Caco-2 (cell line): ENCODE data around the gene KLHL12. TPM values are rescaled to one million over a fixed set of nuclear protein-coding genes. Genes with fewer than 3 reads are reported as not detected.

Source experiments
- BruUV-seq: library from RNA; stranded (reverse); fragments of 400-500 nt; replicated peaks from 2 replicates; lab custom pipeline; 2021; lab: Mats Ljungman, UMichigan
- CTCF ChIA-PET: fragments of 300-600 bp; sonication (Branson Sonifier 250); formaldehyde crosslinking; loops from one replicate; lab custom pipeline; 2022; ENCODE audit warnings: antibody characterized with exemption; lab: Charles Lee
- POLR2A ChIA-PET: fragments of 300-600 bp; sonication (Branson Sonifier 250); formaldehyde crosslinking; loops from one replicate; lab custom pipeline; 2022; ENCODE audit warnings: antibody characterized with exemption; lab: Charles Lee
- DNase-seq, 2 experiments: peaks; one replicate each; pipeline versions ENCODE4 v3.0.0 to v3.0.0-alpha.2; 2020 to 2022
- H3K27me3 ChIP-seq: replicated peaks from 2 replicates; pipeline ENCODE4 v1.6.0; 2011; ENCODE audit warnings: low read length; ENCODE audit not compliant: control insufficient read depth, insufficient read depth
- H3K36me3 ChIP-seq: 2 replicates; pipeline ENCODE4 v1.5.1; 2011; ENCODE audit warnings: low read length; ENCODE audit not compliant: control insufficient read depth, insufficient read depth
- H3K4me1 ChIP-seq: fragments of 250-450 bp; sonication (Bioruptor Pico); 2 replicates; pipeline ENCODE4 v1.5.1; 2020; ENCODE audit warnings: mild to moderate bottlenecking
- H3K4me3 ChIP-seq: 2 replicates; pipeline ENCODE4 v1.5.1; 2011; ENCODE audit warnings: low read depth, mild to moderate bottlenecking, control low read depth, low read length
- H3K9me3 ChIP-seq: fragments of 250-450 bp; sonication (Bioruptor Pico); 2 replicates; pipeline ENCODE4 v1.5.1; 2020; ENCODE audit warnings: mild to moderate bottlenecking, moderate library complexity
- H3K27ac Mint-ChIP-seq: one replicate; pipeline ENCODE4 v1.8.0; 2022; ENCODE audit warnings: mixed read lengths; ENCODE audit not compliant: unreplicated experiment
- H3K27me3 Mint-ChIP-seq: one replicate; pipeline ENCODE4 v1.8.0; 2022; ENCODE audit warnings: mixed read lengths; ENCODE audit not compliant: insufficient read depth, unreplicated experiment
- H3K36me3 Mint-ChIP-seq: one replicate; pipeline ENCODE4 v1.8.0; 2022; ENCODE audit warnings: mild to moderate bottlenecking, mixed read lengths; ENCODE audit not compliant: insufficient read depth, unreplicated experiment
- H3K4me1 Mint-ChIP-seq: one replicate; pipeline ENCODE4 v1.8.0; 2022; ENCODE audit warnings: low read depth, mixed read lengths; ENCODE audit not compliant: unreplicated experiment
- H3K4me3 Mint-ChIP-seq: one replicate; pipeline ENCODE4 v1.8.0; 2022; ENCODE audit warnings: mild to moderate bottlenecking, moderate library complexity, mixed read lengths; ENCODE audit not compliant: unreplicated experiment
- H3K9me3 Mint-ChIP-seq: one replicate; pipeline ENCODE4 v1.8.0; 2022; ENCODE audit warnings: mixed read lengths; ENCODE audit not compliant: unreplicated experiment
- CTCF ChIP-seq, 2 experiments: fragments of 200-600 bp in 1 of 2; IDR thresholded peaks; 1 replicate in 1 of 2; 2 replicates in 1 of 2; pipeline versions ENCODE4 v1.5.1 to v1.8.0; 2011 to 2022; ENCODE audit warnings: antibody characterized with exemption in 1 of 2, control low read depth in 1 of 2, inconsistent platforms in 1 of 2, low read depth in 1 of 2, low read length in 1 of 2, mild to moderate bottlenecking in 1 of 2, moderate library complexity in 1 of 2; ENCODE audit not compliant: insufficient read depth in 1 of 2, severe bottlenecking in 1 of 2, unreplicated experiment in 1 of 2
- intact Hi-C: fragments of 100-400 bp; cut with micrococcal nuclease; formaldehyde crosslinking; loops from one replicate; pipeline ENCODE4 v1.10.0; 2022; ENCODE audit not compliant: unreplicated experiment
- total RNA-seq: library from RNA; stranded (reverse); gene quantifications from 2 replicates; pipeline ENCODE4 v1.2.3, GENCODE V29; 2022

The KLHL12 gene
- total RNA-seq, 1 experiment from 2014 or later = 23.6 TPM

DNA sequence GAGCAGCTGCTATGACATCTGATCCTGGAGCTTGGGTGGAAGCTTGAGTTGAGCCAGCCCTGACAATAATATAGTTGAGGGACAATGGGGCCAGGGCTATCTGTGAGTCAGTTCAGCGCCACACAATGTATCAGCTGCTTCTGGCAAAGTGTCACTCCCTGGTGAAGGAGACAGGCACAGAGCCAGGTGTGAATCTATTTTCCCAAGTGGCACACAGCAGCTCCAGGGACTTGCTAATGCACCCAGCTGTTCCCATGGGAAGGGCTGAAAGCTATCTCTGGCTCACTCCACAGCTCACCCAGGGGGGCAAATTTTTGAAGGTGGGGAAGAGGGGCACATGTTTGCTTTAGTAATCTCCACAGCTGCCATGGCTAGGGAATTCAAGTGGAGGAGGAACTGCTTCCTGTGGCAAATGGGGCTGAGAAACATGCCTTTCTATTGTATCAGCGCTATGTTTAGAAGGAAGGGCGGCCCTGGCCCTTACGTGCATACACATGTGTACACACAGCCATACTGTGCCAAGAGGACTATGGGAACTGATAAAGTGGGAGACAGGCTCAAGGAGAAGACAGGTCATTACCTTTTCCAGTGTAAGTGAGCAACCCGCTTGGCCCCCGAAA is 37.9 kb upstream of the KLHL12 start:
- no peak overlapping the region for H3K4me3 ChIP-seq
- peaks cover 25% of the 10 kb centered on the region for H3K4me1 ChIP-seq
- H3K4me3 Mint-ChIP-seq = no peak overlapping the region
- BruUV-seq = no TSS peak
- ChIA-PET POLR2A (no interaction called here), CTCF (no interaction called here)
- no peaks in the 10 kb centered on the region for H3K36me3 Mint-ChIP-seq
- H3K4me1 Mint-ChIP-seq = peaks cover 13% of the 10 kb centered on the region
- intact Hi-C loops = no loop called here
- H3K9me3 ChIP-seq = no peaks in the 10 kb centered on the region
- no peaks in the 10 kb centered on the region for H3K27me3 Mint-ChIP-seq
- no peak overlapping the region for H3K27ac Mint-ChIP-seq
- TF ChIP-seq CTCF (IDR thresholded peaks at IDR 0.05; ENCODE audit: insufficient read depth in 1 of 2, low read depth in 1 of 2, low read length in 1 of 2, severe bottlenecking in 1 of 2, unreplicated experiment in 1 of 2) = no peak
- no peaks in the 10 kb centered on the region for H3K9me3 Mint-ChIP-seq
- H3K36me3 ChIP-seq = no peaks in the 10 kb centered on the region
- H3K27me3 ChIP-seq = no peaks in the 10 kb centered on the region; the same call in 1 of the 2 replicates
- DNase-seq = no peak

DNA sequence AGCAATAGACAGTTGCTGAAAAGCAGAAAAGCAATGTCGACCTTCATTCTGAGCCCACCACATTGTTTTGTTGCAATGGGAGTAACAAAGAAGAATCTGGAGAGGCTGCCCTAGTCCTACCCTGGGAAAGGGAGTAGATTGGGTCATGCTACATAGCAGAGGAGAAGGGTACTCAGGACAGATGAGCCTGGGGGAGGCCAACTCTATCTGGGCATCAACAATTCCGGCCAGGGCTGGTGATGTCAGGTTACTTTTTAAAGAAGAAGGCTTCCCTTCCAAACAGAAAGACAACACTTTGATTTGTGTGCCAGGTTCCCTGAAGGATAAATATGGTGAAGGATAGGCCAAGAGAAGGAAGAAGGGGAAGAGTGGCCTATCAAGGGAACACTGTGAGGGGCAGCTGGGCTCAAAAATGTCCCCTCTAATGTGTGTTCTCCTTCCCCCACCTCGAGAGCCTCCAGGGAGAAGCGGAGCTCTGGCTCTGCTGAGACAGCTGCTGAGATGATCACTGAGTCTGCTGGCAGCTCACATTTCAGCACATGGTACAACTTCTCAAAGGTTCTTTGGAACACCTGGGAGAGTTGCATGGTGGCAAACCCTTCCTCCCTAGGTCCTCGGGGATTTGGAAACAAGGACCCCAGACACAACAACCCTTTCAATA is 34.3 kb upstream of the KLHL12 start:
- intact Hi-C loops = no loop called here
- H3K27ac Mint-ChIP-seq = no peak overlapping the region
- no TSS peak for BruUV-seq
- H3K4me3 ChIP-seq = no peak overlapping the region
- peaks cover 8% of the 10 kb centered on the region for H3K36me3 Mint-ChIP-seq
- no peaks in the 10 kb centered on the region for H3K9me3 Mint-ChIP-seq
- POLR2A ChIA-PET = interaction anchor here (0.6 kb wide), 1 partner anchor 34 kb away, joined by 3 read pairs; the partner anchor contains the start of gene KLHL12
- H3K27me3 ChIP-seq = no peaks in the 10 kb centered on the region; the same call in 1 of the 2 replicates
- no peaks in the 10 kb centered on the region for H3K9me3 ChIP-seq
- no peaks in the 10 kb centered on the region for H3K36me3 ChIP-seq
- peaks cover 24% of the 10 kb centered on the region for H3K4me1 ChIP-seq
- no peak overlapping the region for H3K4me3 Mint-ChIP-seq
- CTCF ChIA-PET = no interaction called here
- no peaks in the 10 kb centered on the region for H3K27me3 Mint-ChIP-seq
- peaks cover 22% of the 10 kb centered on the region for H3K4me1 Mint-ChIP-seq
- DNase-seq = no peak
- TF ChIP-seq CTCF (IDR thresholded peaks at IDR 0.05; ENCODE audit: insufficient read depth in 1 of 2, low read depth in 1 of 2, low read length in 1 of 2, severe bottlenecking in 1 of 2, unreplicated experiment in 1 of 2) = no peak

DNA sequence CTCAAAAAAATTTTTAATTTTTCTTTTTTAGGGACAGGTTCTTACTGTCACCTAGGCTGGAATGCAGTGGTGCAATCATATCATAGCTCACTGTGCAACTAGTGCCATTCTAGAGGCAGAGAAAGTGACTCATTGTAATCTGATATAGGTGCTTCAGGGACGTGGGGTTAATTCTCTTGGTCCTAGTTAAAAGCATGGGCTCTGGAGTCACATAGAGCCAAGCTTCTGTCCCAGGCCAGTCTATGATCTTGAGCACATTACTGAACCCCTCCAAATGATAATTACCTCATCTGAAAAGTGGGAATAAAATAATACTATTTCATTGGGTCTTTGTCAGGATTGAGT is 32.2 kb upstream of the KLHL12 start:
- BruUV-seq = no TSS peak
- intact Hi-C loops = loop anchor here (2.0 kb wide), 1 partner anchor 98 kb away; no protein-coding TSS in a partner anchor
- no peak overlapping the region for H3K27ac Mint-ChIP-seq
- Histone ChIP-seq H3K36me3 (no peaks in the 10 kb centered on the region), H3K9me3 (no peaks in the 10 kb centered on the region), H3K4me1 (peaks cover 12% of the 10 kb centered on the region), H3K4me3 (no peak overlapping the region), H3K27me3 (no peaks in the 10 kb centered on the region)
- peaks cover 14% of the 10 kb centered on the region for H3K4me1 Mint-ChIP-seq
- H3K9me3 Mint-ChIP-seq = no peaks in the 10 kb centered on the region
- DNase-seq = no peak
- H3K36me3 Mint-ChIP-seq = peaks cover 13% of the 10 kb centered on the region
- TF ChIP-seq CTCF (IDR thresholded peaks at IDR 0.05; ENCODE audit: insufficient read depth in 1 of 2, low read depth in 1 of 2, low read length in 1 of 2, severe bottlenecking in 1 of 2, unreplicated experiment in 1 of 2) = no peak
- ChIA-PET POLR2A (no interaction called here), CTCF (interaction anchor here (0.6 kb wide), 1 partner anchor 611 kb away, joined by 3 read pairs; no protein-coding TSS in a partner anchor)
- peak overlapping the region; percentile 82 for H3K4me3 Mint-ChIP-seq
- no peaks in the 10 kb centered on the region for H3K27me3 Mint-ChIP-seq
